NCI-H2107 treated with DMSO at 0.1 percent for 48 hours (cell line): Measurements from ENCODE around the gene SLC25A18.
"Not testable (repeated sequence)": the region's sequence is repeated elsewhere in the genome, so short reads cannot be mapped to it uniquely, and the experiment has no call there.

Source experiments
- DNase-seq: peaks from one replicate; lab custom pipeline; 2025; ENCODE audit not compliant: unreplicated experiment; lab: John Stamatoyannopoulos, UW

Gene SLC25A18

DNA sequence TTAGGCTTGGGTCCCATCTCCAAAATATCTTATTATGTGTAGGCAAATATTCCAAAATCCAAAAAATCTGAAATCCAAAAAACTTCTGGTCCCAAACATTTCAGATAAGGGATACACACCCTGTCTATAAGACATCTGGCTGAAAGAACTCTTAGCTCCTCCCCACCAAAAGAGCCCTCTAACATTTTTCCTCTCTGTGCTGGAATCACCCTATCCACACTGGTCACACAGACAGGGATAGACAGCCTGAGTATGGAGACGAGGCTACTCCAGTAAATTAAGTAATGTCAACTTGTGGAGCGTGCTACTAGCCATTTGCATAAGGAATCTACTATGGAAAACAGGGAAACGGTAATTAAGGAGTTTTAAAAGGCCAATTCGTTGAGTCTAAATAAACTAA, 40.4 kb downstream of the SLC25A18 start:
- no peak for DNase-seq

DNA sequence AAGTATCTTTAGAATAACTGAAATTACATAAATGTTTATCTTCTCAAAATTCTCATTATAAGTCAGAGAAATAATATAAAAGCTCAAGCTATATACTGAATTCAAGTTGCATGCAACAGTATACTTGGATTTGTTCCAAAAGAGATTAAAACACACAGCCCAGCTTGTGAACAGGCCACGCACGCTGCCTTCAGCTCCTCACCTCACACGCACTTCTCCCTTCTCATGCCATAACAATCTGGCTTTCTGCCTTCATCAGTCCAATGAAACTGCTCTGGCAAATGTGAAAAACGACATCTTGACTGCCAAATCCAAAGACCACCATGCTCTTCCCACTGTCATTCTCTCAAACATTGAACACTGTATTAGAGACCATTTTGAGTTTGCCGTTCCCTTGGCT, 43.2 kb downstream of the SLC25A18 start:
- no peak for DNase-seq

- DNase-seq = no peak
Observed at GRCh38 chr22:17607891-17608521, 44.7 kb downstream of the SLC25A18 start.

DNA sequence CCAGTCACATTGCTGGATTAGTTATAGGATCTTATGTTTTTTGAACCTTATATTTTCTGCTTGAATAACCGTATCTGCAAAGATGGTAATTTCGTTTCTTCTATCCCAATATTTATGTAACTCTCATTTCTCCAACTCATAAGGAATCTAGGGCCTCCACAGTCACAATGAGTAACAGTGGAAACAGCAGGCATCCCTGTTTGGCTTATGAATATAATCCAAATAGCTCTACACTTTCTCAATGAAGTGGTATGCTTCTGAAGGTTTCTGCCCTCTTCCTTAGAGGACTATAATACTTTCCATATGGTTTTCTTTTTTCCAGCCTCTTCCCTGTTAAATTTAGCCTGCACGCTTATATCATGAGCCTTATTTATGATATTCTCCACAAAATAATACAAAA, 48.8 kb downstream of the SLC25A18 start:
- DNase-seq = no peak

GRCh38 chr22:17613280-17613679, 50.0 kb downstream of the SLC25A18 start:
- DNase-seq = no peak

DNA sequence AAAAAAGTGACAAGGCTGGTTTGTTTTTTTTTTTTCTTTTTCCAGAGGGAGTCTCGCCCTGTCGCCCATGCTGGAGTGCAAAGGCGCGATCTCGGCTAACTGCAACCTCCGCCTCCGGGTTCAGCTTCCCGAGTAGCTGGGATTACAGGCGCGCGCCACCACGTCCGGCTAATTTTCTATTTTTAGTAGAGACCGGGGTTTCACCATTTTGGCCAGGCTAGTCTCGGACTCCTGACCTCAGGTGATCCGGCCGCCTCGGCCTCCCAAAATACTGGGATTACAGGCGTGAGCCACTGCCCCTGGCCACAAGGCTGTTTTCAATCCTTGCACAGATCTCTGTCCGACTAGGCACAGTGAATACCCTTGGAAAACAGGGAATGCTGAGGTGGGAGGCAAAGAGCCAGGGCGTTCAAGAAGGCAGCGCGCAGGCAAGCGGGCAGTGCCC, 64.7 kb downstream of the SLC25A18 start:
- DNase-seq = no peak

GRCh38 chr22:17628406-17629172, 65.3 kb downstream of the SLC25A18 start, which contains the start of gene ATP6V1E1:
TSS of gene ATP6V1E1 (minus strand) at chr22:17628749. CDS start at chr22:17628635, 114 bp downstream.
- peak; percentile 76 for DNase-seq

DNA sequence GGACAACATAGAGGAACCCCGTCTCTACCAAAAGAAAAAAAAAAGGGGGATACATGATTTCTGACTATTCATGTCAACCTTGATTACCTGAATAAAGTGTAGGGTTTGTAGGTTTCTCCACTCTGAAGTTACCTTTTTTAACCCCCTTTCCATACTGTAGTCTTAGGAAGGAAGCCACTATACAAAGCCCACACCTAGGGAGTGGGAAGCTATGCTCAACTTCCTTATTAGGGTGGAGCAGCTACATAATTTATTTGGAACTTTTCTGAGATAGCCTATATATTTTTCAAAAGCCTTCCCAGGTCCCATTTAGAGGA, 65.8 kb downstream of the SLC25A18 start:
- DNase-seq = no peak

- DNase-seq = no peak
Observed at GRCh38 chr22:17629641-17630040, 66.3 kb downstream of the SLC25A18 start.

- no peak for DNase-seq
Observed at GRCh38 chr22:17631076-17631565, 67.8 kb downstream of the SLC25A18 start.

DNA sequence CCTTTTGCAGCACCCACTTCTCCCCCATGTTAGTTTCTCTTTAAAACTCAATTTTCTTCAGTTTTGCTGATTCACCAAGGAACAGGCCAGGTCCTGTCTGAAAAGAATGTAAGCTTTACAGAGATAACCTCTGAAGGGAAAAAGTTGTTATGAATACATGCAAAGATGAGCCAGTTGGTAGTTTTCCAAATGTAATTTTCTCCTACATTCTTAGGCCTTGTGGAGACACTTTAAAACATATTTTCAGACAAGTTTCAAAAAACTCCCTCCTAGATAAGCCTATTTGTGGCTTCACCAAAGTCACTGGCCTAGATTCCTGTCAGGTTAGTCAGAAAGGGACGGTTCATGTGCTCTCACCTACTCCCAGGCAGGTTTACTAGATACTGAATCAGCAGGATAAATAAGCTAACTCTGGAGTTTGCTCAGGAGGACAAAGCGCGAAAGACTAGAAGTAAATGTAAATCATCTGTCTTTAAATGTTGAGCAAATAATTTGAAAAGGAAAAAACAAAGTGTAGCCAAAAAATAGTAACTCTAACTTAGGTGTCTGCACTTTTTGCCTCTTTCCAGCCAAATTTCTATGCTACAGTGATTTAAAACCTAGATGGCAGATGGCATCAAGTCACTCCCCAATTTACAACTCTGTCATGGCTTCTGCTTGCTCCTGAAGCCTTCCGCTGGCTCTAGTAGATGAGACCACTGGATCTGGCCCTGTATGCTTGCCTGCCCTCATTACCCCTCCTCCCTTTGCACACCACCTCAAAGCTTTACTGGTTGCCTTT, 70.1 kb downstream of the SLC25A18 start:
- no peak for DNase-seq

- DNase-seq = no peak
Observed at GRCh38 chr22:17633998-17634323, 70.7 kb downstream of the SLC25A18 start.

GRCh38 chr22:17634696-17635095, 71.4 kb downstream of the SLC25A18 start:
- DNase-seq = no peak

DNA sequence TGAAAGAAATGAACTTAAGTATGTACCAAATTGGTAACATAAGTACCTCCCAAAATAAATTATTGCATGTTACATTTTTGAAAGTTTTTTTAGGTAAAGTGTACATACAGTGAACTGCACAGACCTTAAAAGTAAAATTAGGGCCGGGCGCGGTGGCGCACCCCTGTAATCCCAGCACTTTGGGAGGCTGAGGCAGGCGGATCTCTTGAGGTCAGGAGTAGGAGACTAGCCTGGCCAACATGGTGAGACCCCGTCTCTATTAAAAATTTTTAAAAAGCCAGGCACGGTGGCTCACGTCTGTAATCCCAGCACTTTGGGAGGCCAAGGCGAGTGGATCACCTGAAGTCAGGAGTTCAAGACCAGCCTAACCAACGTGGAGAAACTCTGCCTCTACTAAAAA, 73.6 kb downstream of the SLC25A18 start:
- not testable (repeated sequence) for DNase-seq

DNA sequence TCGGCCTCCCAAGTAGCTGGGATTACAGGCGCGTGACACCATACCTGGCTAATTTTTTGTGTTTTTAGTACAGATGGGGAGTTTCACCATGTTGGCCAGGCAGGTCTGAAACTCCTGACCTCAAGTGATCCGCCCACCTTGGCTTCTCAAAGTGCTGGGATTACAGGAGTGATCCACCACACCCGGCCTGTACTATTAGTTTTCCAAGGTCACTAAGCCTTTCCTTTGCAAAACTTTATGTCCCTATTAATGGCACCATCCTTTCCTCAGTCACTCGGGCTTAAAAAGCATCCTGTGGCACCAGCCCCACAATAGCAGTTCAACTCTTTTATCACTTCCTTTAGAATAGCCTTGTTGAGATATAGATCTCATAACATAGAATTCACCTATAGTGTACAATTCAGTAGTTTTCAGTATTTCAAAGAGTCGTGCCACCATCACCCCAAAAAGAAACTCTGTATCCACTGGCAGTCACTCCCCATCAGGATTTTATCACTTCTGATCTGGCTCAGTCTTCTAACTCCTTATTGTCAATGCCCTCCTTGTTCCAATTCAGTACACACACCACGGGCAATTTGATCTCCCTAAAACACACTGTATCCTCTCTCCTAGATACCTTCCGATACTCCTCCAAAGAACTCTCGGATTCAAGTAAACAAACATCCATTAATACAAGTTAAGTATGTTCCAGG, 74.3 kb downstream of the SLC25A18 start:
- DNase-seq = peak; percentile 5

GRCh38 chr22:17638182-17638431, 74.8 kb downstream of the SLC25A18 start:
- no peak for DNase-seq

DNA sequence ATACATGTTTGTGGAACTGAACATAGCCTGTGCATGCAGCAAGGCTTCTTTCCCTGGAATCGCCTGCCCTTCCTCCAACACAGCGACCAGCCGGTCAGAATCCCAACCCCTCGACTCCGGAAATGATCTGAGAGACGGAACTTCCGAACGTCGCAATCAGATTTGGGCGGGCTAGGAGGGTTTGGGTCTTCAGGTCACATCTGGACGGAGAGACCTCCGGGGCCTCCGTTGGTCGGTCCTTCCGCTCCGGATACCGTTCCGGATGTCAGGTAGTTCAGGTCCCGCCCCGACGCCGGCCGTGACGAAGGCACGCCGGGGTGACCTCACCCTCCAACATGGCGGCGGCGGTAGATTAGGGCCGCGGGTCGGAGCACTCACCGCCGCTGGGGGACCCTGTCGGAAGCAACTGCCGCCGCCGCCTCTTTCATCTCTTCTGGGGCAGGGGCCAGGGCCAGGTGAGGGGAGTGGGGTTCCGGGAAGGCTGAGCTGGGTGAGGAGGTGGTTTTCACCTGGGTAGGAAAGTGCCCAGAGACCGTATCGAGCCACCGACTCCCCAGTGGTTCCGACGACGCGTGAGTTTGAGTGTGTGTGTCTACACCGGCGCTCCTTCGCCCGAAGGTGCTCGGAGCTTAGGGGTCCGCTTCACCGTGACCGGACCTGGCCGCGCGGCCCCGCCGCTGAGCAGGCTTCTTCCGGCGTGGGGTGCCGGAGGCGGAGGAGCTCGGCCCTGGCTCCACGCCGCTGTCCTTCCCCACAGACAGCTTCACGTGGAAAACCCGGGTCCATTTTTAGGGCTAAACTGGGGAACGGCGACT, 75.3 kb downstream of the SLC25A18 start, which contains the start of gene BCL2L13:
BCL2L13 (plus strand) TSS at position 326 of the 815 bp plus-strand sequence. CDS start 16,955 bp downstream, outside the sequence.
- peak; percentile 34 for DNase-seq

DNA sequence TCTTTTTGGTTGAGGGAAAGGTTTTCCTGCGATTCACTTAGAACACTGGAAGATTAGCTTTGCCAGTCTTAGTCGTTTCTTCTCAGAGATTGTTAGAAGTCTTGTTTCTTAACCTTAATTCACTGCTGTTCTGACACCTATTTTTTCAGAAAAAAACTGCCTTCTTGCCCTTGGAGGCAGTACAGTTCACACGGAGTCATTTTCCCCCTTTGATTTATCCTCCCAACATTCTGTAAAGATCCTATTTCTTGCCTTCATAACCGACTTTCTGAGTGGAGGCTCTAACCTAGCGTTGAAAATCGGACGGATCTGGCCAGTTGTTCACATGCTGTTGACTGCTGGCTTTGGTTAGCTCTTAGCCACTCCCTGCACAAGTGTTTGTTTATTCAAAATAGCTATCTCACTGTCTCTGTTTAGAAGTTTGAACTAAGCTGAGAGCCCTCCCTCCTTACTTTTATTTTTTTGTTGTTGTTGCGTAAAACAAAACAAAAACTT, 76.0 kb downstream of the SLC25A18 start:
- DNase-seq = peak; percentile 19
